Stimulated activated CD4-positive, alpha-beta T cell treated with anti-CD3 and anti-CD28 coated beads, Interleukin-12 subunit alpha, Interleukin-12 subunit beta, amount 100 ng/mL, for 4 hours (primary cell): ENCODE data around the gene RBM17.
"Not testable (repeated sequence)": the region's sequence is repeated elsewhere in the genome, so short reads cannot be mapped to it uniquely, and the experiment has no call there.

ENCODE experiments used
- DNase-seq: peaks from one replicate; pipeline ENCODE4 v3.0.0-alpha.2; 2020

RBM17 gene

GRCh38 chr10:6056411-6057135 is 32.3 kb upstream of the RBM17 start:
- no peak for DNase-seq

- no peak for DNase-seq
These were observed 30.0 kb upstream of the RBM17 start for GRCh38 chr10:6058682-6059475.

DNA sequence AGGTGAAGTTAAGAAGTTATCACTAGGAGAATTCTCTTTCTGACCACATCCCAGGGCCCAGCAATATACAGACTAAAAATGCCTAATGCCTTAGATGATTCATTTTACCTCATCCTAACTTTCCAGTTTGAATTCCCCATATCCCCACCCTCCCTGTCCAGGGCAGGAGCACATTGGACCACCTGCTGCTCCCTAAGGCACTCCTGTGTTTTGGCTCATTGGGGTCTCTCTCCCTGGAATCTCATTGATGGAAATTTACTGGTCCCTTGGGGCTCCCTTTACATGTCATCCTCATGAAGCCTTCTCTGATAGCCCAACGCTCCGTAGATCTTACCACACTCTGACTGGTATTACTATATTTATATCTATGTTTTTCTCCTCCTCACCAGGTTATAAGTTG is 29.3 kb upstream of the RBM17 start:
- no peak for DNase-seq

DNA sequence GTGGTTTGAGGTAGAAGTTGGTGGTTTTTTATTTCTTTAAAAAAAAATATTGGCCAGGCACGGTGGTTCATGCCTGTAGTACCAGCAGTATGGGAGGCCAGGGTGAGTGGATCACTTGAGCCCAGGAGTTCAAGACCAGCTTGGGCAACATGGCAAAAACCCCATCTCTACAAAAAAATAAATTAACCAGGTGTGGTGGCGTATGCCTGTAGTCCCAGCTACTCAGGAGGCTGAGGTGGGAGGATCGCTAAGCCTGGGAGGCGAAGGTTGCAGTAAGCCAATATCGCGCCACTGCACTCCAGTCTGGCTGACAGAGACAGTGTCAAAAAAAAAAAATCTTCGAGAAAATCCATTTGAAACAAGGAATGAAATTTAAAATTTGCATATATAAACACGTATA is 27.8 kb upstream of the RBM17 start:
- DNase-seq, result no peak

DNA sequence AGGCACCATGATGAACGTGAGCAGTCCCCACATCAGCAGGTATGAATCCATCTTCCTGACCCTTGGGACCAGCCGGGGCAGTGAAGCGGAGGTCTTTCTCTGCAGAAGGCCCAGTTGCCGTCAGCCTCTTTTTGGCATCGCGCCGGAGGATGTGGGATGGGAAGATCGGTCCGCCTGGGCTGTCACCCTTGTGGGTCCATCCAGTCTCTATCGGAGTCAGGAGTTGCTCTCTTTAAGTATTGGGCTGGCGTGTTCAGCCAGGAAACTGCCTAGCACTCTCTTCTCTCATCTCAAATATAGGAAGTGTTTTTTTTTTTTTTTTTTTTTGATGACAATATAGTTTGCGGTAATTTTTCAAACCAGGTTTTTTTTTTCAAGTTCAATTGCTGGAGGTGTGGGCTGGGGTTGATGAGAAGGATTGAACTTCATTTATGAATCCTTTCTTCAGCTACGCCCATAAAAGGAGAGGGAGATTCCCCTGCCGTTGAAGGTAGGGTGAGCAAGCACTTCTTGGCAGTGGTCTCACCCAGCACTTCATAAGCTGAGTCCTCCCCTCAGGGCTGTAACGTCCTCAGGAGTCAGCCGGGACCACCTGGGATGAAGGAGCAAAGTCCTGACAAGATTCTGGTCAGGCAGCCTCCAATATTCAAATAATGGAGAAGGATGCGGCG is 26.6 kb upstream of the RBM17 start, which contains the start of gene IL2RA:
Gene IL2RA (minus strand): TSS at position 267 of the 671 bp plus-strand sequence. CDS start 216 bp downstream, at position 51.
- peak; percentile 69 for DNase-seq

GRCh38 chr10:6064119-6064518 is 24.7 kb upstream of the RBM17 start:
- DNase-seq, result no peak

DNA sequence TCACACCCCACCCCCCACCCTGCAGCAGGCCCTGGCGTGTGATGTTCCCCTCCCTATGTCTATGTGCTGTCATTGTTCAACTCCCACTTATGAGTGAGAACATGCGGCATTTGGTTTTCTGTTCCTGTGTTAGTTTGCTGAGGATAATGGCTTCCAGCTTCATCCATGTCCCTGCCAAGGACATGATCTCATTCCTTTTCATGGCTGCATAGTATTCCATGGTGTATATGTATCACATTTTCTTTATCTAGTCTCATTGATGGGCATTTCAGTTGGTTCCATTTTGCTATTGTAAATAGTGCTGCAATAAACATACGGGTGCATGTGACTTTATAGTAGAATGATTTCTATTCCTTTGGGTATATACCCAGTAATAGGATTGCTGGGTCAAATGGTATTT is 24.1 kb upstream of the RBM17 start:
- DNase-seq, result not testable (repeated sequence)

GRCh38 chr10:6065406-6065805 is 23.4 kb upstream of the RBM17 start:
- DNase-seq, result no peak

- DNase-seq, result no peak
These were observed 23.0 kb upstream of the RBM17 start for GRCh38 chr10:6065835-6066234.

GRCh38 chr10:6067457-6067856 is 21.4 kb upstream of the RBM17 start:
- no peak for DNase-seq

DNA sequence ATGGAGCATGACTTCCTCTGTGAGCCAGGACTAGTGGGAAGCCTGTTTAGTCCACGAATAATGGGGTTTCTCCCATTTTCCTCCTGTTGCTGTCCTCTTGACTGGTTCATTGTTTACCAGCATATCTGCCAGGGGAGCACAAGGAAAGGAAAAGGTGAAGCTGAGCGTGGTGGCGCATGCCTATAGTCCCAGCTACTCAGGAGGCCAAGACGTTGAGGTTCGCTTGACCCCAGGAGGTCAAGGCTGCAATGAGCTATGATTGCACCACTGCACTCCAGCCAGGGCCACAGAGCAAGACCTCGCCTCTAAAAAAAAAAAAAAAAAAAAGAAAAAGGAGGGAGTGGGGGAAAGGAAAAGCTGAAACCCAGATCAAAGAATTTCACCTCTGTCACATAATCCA is 20.8 kb upstream of the RBM17 start:
- DNase-seq, result no peak

DNA sequence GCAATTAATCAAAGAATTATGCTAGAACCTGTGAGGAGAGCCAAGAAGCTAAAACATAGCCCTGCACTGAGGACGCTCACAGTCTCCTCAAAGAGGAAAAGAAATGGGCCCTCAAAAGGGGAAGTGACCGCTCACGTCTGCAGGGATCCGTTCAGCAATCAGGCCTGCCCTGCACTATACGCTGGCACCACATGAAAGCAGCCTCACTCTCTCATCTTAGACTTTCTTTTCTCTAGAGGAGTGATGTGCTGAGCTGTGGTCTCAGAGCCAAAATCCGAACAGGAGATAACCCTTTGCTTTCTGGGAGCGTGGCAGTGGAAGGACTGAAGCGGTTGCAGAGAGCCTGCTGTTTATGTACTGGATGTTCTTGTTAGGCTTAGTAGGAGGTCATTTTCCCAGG is 20.4 kb upstream of the RBM17 start:
- no peak for DNase-seq

DNA sequence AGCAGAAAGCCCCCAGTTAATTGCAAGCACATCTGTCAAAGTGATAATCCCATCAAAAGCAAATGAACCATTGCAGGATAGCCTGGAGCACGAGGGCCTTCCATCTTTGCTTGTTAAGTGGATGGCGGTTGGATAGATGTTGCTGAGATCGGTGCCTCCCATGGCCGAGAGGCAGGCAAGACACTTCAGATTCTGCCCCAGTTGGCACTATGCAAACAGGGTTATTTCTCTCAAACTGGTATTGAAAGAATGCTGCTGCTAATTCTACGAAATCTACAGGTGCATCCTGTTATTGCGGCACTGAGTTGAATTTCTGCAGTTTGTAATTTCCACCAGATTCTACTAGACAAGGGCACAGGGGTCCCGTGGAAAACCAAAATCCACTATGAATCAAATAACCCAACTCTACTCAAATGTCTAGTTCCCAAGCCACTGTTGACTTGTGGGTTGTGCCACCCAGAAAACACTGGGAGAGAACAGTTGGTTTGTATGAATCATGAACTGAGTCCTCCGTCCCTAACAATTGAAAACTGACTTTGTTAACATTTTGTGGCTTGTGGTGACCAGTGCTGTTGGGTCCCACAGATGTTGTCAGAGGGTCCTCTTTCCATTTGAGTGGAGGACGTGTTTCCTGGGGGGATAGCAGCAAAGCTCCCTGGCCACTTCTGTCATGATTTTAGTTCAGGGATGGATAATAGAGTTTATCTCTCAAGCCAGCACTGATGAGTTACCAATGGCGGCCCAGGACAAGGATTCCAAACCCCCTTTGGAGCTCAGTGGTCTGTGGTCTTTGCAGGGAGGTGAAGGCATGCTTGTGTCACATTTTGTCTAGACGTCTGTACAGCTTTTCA is 19.5 kb upstream of the RBM17 start:
- no peak for DNase-seq

DNA sequence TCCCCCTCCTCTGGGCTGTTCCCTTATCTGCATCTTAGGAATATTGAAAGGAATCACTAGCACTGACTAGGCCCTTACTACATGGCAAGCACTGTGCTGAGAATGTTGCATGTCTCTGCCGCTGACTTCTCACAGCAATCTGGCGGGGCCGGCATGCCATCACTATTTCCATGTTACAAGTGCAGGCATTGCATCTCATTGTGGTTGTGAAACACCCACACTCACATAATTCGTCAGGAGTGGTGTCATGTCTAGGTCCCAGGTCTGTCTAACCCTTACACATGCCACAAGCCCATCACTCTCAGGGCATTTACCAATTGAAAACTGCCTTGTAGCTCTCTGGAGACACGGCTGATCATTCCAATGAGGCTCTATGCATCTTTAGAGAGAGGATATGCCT is 18.2 kb upstream of the RBM17 start:
- DNase-seq, result peak; percentile 66

GRCh38 chr10:6071181-6072175 is 17.4 kb upstream of the RBM17 start:
- DNase-seq, result no peak

DNA sequence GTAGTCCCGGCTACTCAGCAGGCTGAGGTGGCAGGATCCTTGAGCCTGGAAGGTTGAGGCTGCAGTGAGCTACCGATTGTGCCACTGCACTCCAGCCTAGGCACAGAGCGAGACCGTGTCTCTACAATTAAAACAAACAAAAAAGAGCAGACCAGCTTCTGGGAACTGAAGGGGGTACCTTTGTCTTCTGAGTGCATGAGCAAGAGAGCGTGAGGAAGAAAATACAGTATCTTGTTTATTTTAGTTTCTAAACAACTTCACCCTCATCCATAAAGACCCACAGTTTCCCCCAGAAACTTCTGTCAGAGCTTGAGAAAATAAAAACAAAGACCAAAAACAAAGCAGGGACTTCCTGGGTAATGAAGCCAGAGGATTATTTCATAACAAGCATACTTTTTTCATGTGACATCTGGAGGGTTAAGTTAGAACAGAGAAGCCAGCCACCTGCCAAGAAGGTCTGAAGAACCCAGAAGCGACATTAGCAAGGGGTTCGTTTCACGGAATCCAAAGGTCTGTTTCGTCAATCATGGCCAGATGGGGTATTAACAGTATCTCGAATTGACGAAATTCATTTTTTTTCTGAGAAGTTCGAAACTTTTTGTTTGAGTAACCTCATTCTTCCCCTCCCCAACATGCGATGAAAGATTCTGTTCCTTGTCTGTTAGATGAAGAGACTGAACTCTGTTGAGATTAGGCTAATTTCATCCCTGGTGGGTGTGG is 16.5 kb upstream of the RBM17 start:
- no peak for DNase-seq

DNA sequence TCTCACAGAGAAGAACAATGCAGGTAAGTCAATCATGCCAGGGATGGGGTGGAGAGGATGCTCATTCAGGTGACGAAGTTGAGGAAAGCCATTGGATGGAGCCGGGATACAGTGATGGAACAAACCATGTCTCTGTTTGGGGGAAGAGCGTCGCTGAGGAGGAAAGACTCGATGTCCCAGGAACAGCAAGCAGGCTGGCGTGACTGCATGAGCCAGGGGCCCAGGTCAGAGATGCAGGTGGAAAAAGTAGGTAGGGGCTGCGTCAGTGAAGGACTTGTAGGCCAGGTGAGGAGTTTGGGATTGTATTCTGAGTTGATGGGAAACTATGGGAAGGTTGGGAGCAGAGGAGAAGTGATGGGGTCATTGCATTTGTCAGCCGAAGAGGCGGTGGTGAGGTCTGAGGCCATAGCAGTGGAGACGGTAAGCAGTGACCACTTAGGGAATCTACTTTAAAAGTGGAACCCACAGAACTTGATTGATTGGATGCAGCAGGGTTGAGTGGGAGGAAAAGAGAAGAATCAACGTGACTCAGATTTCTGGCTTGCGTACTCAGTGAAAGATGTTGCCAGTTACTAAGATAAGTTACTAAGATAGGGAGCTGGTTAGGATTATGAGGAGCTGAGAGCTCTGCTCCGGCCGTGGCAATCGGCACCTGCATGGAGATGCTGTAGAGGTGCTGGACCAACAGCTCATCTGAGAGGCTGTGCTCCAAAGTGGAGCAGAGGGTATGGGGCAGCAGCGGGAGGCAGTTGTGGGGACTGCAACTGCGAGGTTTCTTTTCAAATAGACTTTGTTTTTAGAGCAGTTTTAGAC is 14.1 kb upstream of the RBM17 start:
- no peak for DNase-seq

DNA sequence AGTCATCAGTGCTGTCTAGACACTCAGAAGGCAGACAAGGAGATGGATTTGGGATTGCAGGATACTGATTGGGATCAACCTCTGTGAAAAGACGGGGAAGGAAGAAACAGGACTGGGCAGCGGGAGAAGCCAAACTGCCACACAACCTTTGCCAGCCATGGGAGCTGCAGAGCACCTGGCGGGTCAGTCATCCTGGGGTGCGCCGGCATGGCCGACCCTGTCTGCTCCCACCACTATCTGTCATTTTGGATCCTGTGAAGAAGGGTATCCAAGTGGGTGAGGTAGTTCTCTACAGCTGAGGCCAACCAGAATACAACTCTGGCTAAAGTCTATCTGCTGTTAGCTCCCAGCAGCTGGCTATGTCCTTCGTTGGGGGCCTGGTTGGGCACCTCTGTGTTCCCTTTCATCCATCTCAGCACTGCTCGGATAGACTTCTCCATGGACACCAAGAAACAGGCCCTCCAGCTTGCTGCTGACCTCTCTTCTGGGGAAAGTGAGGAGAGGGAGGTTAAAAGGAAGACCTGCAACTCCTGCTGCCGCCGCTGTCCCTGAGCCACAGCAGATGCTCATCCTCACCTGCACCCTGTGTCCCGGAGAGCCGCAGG is 11.7 kb upstream of the RBM17 start:
- no peak for DNase-seq

GRCh38 chr10:6079044-6079443 is 9.8 kb upstream of the RBM17 start:
- DNase-seq, result no peak
